Measurements from ENCODE around the gene C11orf91. TPM values are rescaled to one million over a fixed set of nuclear protein-coding genes. Genes with fewer than 3 reads are reported as not detected.
"Not testable (repeated sequence)": the region's sequence is repeated elsewhere in the genome, so short reads cannot be mapped to it uniquely, and the experiment has no call there.

The C11orf91 gene
- polyA plus RNA-seq, 3 donors = not detected

- no peak for DNase-seq
Measured at GRCh38 chr11:33669598-33670249, 30.9 kb downstream of the C11orf91 start.

DNA sequence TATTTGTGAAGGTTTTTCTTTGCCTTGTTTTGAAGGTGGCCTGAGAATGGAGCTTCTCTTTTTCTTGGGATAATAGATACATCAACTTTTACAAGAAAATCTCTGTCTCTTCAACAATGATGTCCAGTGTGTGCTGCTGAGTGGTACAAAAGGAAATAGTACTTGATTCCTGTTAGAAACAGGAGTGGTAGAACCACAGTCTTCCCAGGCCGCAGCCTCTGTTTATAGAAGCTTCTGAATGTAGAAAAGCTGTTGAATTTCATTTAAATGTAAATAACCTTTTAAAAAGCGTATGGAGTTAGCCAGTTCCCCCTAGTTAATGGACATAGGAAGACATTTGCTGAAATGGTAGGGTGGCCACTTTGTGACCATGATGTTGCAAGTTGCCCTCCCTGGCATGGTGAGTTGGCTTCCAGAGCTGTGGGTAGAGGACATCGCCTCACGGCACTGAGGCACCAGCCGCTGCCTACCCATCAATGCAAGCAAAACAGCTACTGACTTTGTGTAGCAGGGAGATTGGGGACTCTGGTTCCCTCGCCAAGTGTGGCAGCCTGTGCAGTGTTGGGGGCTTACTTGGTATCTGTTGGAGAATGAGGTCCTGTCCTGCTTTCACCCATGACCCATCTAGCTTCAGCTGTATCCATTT lies 31.6 kb downstream of the C11orf91 start:
- DNase-seq = no peak

DNA sequence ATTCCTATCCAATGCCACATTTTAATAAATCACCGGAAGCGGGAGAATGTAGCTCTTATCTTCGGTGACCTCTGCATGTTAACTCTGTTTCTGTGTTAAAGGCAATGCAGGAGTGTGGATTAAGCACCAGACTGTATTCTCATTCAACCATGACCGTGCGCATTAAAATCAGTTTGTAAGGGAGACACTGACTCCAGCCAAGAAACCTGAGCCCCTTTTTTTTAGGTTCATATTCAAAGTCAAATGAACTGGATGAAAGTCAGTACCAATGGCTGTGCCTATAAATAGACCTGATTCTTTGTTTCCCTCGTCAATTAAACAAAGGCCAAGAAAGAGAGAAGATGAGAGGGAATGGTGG lies 32.2 kb downstream of the C11orf91 start:
- DNase-seq = peak; percentile 12

DNA sequence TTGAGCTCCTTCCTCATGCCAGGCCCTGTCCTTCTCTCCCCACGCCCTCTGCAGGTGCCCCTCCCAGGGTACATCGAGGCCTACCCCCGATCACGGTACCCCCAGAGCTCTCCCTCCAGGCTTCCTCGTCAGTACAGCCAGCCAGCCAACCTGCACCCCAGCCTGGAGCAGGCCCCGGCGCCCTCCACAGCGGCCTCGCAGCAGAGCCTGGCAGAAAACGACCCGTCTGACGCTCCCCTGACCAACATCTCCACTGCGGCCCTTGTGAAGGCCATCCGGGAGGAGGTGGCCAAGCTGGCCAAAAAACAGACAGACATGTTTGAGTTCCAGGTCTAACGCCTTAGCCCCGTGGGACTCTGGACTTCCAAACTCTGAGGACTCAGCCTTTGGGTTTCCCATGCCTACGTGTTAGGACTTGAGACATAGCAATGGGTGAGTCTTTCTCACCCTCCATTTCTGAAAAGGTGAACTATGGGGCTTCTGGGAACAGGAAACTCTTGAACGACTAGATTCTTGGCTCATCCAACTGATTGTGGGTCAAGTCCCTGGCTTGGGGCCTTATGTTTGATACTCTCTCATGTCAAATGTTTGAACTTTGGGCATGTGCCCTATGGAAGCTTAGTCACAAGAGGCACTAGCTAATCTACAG lies 32.7 kb downstream of the C11orf91 start:
- DNase-seq = no peak

- DNase-seq = no peak
Measured at GRCh38 chr11:33665350-33666106, 35.1 kb downstream of the C11orf91 start.

GRCh38 chr11:33664827-33665226 lies 35.8 kb downstream of the C11orf91 start:
- DNase-seq = no peak

GRCh38 chr11:33664166-33664565 lies 36.5 kb downstream of the C11orf91 start:
- DNase-seq = no peak

GRCh38 chr11:33663121-33663520 lies 37.5 kb downstream of the C11orf91 start:
- DNase-seq = no peak

GRCh38 chr11:33661526-33661925 lies 39.1 kb downstream of the C11orf91 start:
- not testable (repeated sequence) for DNase-seq

DNA sequence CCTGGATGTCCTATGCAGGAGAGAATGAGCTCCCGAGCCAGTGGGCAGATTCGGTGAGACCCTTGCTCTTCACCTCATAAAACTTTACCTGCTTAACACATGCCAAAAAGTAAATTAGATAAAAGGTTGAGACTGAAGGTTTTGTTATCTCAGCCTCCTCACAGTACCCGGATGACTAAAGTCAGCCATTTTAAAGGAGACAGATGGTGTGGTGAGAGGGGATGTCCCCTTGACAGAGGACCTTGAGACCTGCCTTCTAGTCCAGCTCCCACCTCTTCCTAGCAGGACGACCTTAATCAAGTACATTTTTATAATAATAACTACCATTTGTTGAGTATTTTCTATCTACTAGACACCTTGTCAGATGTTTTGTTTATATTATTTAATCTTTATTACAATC lies 39.7 kb downstream of the C11orf91 start:
- no peak for DNase-seq

DNA sequence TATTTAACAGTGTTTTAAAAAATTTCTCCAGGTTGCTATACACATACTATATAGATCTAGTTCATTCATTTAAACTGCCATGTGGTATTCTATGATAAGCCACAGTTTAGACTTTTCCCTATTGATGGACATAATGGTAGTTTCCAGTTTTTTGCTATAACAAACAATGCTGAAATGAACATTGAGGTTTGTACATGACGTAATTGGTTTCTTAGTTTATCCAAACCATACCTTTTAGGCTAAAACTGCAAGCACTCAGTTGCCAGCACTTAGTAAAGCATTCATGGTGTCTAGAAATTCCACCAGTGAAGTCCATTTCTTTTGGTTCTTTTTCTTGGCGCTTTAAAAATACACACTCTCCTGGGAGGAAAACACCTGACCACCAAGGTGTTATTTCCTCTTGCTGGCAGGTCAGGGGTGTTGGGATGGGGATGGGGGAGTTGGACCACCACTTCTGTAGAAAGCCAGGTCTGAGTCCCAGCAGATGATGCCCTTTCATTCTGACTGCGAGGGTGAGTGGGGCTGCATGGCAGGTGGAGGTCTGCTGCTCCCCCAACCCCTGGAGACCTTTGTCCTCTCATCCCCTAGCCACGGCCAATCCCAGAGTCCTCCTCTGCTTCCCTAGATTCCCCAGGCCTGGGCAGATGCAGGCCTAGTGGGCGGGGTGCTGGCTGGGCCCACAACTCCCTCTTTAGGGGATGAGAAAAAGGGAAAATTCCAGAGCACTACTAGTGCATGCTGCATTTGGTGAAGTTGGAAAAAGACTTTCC lies 41.1 kb downstream of the C11orf91 start:
- DNase-seq = no peak

DNA sequence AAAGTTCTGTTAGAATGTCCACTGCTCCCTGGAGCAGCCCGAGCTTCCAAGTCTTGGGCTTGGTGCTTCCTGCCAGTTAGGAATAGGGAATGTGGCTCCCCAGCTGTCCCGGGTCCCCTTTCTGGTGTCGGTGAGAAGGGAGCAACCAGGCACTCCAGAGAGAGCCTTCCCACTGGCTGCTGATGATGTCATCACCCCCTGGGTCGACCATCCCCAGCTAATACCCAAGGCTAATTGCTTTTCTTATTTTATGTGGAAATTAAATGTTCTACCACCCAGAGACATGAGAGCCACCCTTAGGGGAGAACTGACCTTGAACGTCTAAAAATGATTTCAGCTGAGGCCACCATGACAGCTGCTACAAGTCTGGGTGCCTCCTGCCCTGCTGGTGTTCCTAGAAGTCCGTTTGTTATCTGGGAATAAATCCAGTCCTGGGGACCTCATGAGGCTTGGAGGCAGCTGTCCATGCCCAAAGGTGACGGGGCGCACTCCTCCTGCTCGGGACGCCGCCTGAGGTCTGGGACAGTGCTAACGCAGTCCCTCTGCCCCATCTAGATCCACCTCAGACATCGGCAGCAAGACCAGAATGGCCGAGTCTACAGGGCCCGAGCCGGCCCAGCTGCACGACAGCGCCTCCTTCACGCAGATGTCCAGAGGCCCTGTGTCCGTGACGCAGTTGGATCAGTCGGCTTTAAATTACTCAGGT lies 42.3 kb downstream of the C11orf91 start:
- no peak for DNase-seq

GRCh38 chr11:33657757-33658156 lies 42.9 kb downstream of the C11orf91 start:
- DNase-seq = no peak

DNA sequence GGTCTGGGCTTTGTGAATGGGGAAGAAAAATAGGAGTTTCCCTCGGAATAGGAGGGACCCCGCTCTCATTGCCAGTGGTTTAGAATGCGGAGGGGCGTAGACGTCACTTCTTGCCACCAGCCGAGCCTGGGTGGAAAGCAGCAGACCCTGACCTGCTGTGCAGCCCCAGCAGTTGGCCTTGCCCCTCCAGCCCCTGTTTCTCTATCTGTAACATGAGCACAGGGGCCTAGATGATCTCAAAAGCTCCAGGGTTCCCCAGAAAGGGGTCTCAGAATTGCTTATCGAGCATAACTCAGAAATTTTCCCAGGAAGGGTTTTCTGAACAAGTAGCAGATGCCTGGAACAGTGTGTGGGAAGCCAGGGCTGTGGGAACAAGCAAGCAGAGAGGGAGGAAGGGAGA lies 43.9 kb downstream of the C11orf91 start:
- no peak for DNase-seq

- DNase-seq = no peak
Measured at GRCh38 chr11:33655842-33656600, 44.6 kb downstream of the C11orf91 start.

- DNase-seq = no peak
Measured at GRCh38 chr11:33654594-33654993, 46.0 kb downstream of the C11orf91 start.

- DNase-seq = no peak
Measured at GRCh38 chr11:33652930-33653329, 47.7 kb downstream of the C11orf91 start.

DNA sequence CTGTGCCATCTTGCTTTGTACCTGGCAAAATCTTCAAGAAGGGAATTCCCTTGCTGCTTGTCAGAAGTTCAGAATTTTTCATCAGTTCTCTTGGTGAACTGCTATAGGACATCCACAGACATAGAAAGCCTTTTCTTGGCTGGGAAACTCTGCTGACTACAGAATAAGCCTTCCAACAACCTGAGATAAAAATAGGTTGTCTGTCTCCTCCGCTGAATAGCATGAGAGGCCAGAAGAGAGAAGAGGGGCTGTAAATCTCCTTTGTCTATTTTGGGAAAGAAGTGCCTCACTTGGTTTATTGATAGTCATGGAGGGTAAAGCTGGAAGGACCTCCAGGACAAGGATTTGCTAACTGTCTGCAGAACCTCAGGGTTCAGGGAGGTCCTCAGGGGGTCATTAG lies 48.2 kb downstream of the C11orf91 start:
- DNase-seq = no peak

DNA sequence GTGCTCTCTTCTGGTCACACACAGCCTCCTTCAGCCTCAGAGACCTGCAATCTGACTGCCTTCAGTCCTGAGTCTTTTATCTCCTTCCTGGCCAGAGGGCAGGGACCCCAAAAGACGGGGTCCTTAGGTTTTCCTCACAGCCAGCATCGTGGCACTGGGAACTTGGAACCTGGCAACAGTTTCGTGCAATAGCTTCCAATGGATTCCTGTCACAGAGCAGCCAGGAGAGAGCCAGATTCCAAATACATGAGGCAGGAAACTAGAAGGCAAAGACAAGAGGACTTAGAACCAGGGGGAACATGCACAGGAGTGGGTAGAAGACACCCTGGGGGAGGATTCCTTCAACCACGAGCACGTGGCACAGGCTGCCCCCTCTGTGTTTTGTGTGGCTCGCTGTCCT lies 48.6 kb downstream of the C11orf91 start:
- DNase-seq = no peak

DNA sequence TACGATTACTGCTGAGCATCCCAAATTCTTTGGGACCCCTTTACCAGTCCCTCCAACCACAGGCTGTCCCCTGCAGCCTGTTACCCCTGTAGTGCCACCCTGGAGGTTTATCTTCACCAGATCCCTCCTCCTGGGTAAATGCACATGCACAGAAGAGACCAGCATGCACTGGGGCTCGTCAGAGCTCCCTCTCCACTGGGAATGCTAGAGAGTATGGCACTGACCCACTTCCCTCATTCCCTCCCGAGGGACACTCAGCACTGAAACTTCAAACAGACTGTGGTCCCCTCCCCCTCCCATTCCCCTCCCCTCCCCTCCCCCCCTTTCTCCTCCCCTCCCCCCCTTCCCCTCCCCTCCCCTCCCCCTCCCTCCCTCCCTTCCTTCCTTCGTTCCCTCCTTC lies 49.1 kb downstream of the C11orf91 start:
- DNase-seq = no peak

DNA sequence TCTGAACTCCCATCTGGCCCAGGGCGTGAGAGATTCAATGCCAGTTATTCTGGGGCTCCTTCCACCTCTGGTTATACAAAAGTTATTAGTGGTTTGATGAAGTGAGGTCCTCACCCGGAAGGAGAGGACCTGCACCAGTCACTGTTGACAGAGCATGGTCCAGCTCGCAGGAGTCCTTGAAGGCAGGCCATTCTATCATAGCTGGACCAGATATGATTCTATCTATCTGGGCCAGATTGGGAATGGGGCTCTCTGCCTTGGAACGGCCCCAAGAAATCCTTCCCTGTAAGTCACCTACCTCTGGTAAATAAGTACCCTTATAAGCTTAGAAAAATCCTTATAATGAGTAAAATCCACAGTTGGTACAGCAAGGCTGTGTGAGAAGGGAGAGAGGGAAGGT lies 50.7 kb downstream of the C11orf91 start:
- DNase-seq = no peak

Measured in renal pelvis (tissue), 4 donors.